H1 (cell line): ENCODE results near the gene SLC66A2. TPM values are rescaled to one million over a fixed set of nuclear protein-coding genes. Genes with fewer than 3 reads are reported as not detected.

Source experiments
- BCL11A ChIP-seq, 2 experiments: IDR thresholded peaks; one replicate each; pipeline ENCODE4 v1.6.1; 2011; ENCODE audit warnings: low read depth in 2 of 2, low read length in 2 of 2, mild to moderate bottlenecking in 2 of 2
- EGR1 ChIP-seq: IDR thresholded peaks from 2 replicates; pipeline ENCODE4 v1.6.1; 2011; ENCODE audit warnings: low read depth, low read length, borderline replicate concordance
- JUN ChIP-seq: IDR thresholded peaks from 2 replicates; pipeline ENCODE4 v1.6.1; 2011; ENCODE audit warnings: low read depth, mild to moderate bottlenecking, improper control_type of control experiment, low read length
- MAFK ChIP-seq: IDR thresholded peaks from 2 replicates; pipeline ENCODE4 v1.6.1; 2012; ENCODE audit warnings: low read depth, mild to moderate bottlenecking, improper control_type of control experiment, low read length
- RAD21 ChIP-seq, 2 experiments: IDR thresholded peaks in 1 of 2; conservative IDR thresholded peaks in 1 of 2; 2 replicates each; pipeline ENCODE4 v1.6.1; 2011; ENCODE audit warnings: low read depth in 2 of 2, low read length in 2 of 2, improper control_type of control experiment in 1 of 2, inconsistent platforms in 1 of 2, mild to moderate bottlenecking in 1 of 2, moderate library complexity in 1 of 2
- SAP30 ChIP-seq: fragments of 300-600 bp; sonication (generic); IDR thresholded peaks from 2 replicates; pipeline ENCODE4 v1.7.1; 2012; ENCODE audit warnings: low read length, moderate library complexity, mild to moderate bottlenecking, inconsistent platforms; ENCODE audit not compliant: insufficient read depth, insufficient replicate concordance
- SRF ChIP-seq: IDR thresholded peaks from 2 replicates; pipeline ENCODE4 v1.6.1; 2011; ENCODE audit warnings: mild to moderate bottlenecking, low read depth, low read length, moderate library complexity
- YY1 ChIP-seq: IDR thresholded peaks from 2 replicates; pipeline ENCODE4 v1.6.1; 2011; ENCODE audit warnings: low read depth, mild to moderate bottlenecking, low read length
- polyA plus RNA-seq, 7 experiments: library from polyadenylated mRNA; depleted of rRNA in 3 of 7; stranded (reverse) in 5 of 7; unstranded in 2 of 7; fragments of >200 nt in 5 of 7; fragments of 200-250 nt in 2 of 7; gene quantifications; 1 replicate in 5 of 7; 2 replicates in 1 of 7; 4 replicates in 1 of 7; pipeline versions ENCODE4 v1.2.1 to v1.2.3, GENCODE V29; 2011 to 2013; ENCODE audit warnings: missing spikeins in 2 of 7, mixed read lengths in 2 of 7
- total RNA-seq: library from RNA; stranded (reverse); fragmentation: NEBNext Ultra II Directional; extraction: Animal tissue kit (Norgen Biotek cat#: 25700); gene quantifications from 2 replicates; pipeline ENCODE4 v1.2.1, GENCODE V29; 2021
- TF ChIP-seq, protein P1 (sequence below): IDR thresholded peaks from 2 replicates; pipeline ENCODE4 v1.6.1; 2011; ENCODE audit warnings: low read depth, mild to moderate bottlenecking, low read length; ENCODE audit not compliant: insufficient read depth

Gene SLC66A2
- total and polyA plus RNA-seq, 2 of the 8 experiments (the other 6 are each of a cell fraction or from before 2014, with no cell fraction given) = 15.0 to 18.9 TPM

DNA sequence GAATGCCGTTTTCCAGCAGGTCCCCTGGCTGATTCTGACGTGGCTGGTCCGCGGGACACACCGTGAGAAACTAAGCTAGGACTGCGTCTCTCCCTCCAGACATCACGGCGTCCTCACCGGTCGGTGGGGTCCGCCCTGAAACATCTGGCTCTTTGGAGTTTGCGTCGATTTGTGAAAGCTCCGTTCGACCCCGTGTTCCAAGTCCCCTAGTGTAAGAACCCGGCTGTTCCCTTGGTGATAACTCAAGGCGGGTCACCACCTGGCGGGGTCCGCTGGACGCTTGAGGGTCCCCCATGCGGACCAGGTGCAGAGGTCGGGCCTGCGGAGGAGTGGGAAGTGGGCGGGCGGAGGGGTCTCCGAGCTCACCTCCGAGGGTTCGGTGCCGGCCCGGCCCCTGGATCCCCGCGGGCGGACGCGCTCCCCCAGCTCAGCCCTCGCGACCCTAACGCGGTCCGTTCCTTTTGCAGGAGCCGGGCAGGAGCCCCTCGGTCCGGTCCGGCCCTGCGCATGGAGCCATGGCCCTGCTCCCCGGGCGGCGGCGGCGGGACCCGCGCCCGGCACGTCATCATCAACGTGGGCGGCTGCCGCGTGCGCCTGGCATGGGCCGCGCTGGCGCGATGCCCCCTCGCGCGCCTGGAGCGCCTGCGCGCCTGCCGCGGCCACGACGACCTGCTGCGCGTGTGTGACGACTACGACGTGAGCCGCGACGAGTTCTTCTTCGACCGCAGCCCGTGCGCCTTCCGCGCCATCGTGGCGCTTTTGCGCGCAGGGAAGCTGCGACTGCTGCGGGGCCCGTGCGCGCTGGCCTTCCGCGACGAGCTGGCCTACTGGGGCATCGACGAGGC lies 88.1 kb downstream of the SLC66A2 start (continued):
- TF ChIP-seq SAP30 = no peak
- TF ChIP-seq MAFK = no peak
- TF ChIP-seq BCL11A (IDR thresholded peaks at IDR 0.05; ENCODE audit: low read depth in 2 of 2, low read length in 2 of 2) = no peak
- TF ChIP-seq, protein P1, sequence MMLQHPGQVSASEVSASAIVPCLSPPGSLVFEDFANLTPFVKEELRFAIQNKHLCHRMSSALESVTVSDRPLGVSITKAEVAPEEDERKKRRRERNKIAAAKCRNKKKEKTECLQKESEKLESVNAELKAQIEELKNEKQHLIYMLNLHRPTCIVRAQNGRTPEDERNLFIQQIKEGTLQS = no peak
- no peak for TF ChIP-seq JUN
- no peak for TF ChIP-seq EGR1
- TF ChIP-seq SRF = no peak
- no peak for TF ChIP-seq RAD21 (IDR thresholded peaks at IDR 0.05 in 1 of 2, conservative IDR thresholded peaks at IDR 0.05 in 1 of 2; ENCODE audit: low read depth in 2 of 2, low read length in 2 of 2)
- TF ChIP-seq YY1 = no peak
- TF ChIP-seq, all 59 proteins: peak for 0
